Vagina (tissue), 2 donors: ENCODE measurements around the gene MTUS2.

ENCODE experiments used
- POLR2A ChIP-seq, 2 donors: fragments of 450-650 bp; IDR thresholded peaks; one replicate each; pipeline ENCODE4 v1.6.1; 2017; ENCODE audit warnings: antibody characterized with exemption in 2 of 2, mild to moderate bottlenecking in 2 of 2, moderate library complexity in 2 of 2
- TF ChIP-seq, protein P1 (sequence below), 3 experiments: fragments of 450-650 bp in 2 of 3; fragments of 200-600 bp in 1 of 3; sonication (generic) in 1 of 3; IDR thresholded peaks; one replicate each; pipeline ENCODE4 v1.5.1; 2017 to 2019; ENCODE audit warnings: antibody characterized with exemption in 3 of 3, mild to moderate bottlenecking in 2 of 3, moderate library complexity in 2 of 3

DNA sequence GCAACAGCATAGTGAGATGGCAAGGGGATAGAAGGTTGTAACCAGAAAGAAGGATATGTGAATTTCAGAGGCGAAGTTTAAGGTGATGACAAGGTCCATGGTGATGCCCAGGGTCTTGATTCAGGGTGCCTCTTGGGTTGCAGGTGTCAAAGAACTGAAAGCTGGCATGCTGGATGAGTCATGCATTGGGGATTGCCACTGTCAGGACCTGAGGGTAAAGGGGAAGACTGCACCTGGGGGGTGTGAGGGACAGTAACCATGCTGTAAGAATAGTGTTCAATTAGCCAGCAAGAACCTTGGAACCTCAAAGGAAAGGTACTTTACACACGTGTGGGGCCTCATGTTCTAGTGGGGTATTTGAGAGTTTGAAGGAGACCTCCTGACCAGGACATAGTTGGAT lies 495.7 kb downstream of the MTUS2 start:
- TF ChIP-seq, protein P1, sequence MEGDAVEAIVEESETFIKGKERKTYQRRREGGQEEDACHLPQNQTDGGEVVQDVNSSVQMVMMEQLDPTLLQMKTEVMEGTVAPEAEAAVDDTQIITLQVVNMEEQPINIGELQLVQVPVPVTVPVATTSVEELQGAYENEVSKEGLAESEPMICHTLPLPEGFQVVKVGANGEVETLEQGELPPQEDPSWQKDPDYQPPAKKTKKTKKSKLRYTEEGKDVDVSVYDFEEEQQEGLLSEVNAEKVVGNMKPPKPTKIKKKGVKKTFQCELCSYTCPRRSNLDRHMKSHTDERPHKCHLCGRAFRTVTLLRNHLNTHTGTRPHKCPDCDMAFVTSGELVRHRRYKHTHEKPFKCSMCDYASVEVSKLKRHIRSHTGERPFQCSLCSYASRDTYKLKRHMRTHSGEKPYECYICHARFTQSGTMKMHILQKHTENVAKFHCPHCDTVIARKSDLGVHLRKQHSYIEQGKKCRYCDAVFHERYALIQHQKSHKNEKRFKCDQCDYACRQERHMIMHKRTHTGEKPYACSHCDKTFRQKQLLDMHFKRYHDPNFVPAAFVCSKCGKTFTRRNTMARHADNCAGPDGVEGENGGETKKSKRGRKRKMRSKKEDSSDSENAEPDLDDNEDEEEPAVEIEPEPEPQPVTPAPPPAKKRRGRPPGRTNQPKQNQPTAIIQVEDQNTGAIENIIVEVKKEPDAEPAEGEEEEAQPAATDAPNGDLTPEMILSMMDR (IDR thresholded peaks at IDR 0.05): no peak
- TF ChIP-seq POLR2A (IDR thresholded peaks at IDR 0.05): no peak
